ENCODE results near the gene EFHD2. TPM values are rescaled to one million over a fixed set of nuclear protein-coding genes. Genes with fewer than 3 reads are reported as not detected.
A peak's percentile ranks its signal among the peaks of the same experiment; 100 is the strongest.
"Not testable (repeated sequence)": the region's sequence is repeated elsewhere in the genome, so short reads cannot be mapped to it uniquely, and the experiment has no call there.

EFHD2 gene
- polyA plus RNA-seq, 1 experiment = 30.4 TPM

GRCh38 chr1:15453734-15454133, 44.0 kb downstream of the EFHD2 start:
- ChIA-PET CTCF (no interaction called here), POLR2A (interaction anchor here (0.6 kb wide), 1 partner anchor 171 kb away, joined by 4 read pairs; no protein-coding TSS in a partner anchor)
- TF ChIP-seq CTCF (IDR thresholded peaks at IDR 0.05; ENCODE audit: low read depth, low read length) = no peak
- H3K27ac ChIP-seq (ENCODE audit: low read depth, low read length) = no peak overlapping the region
- peaks cover 10% of the 10 kb centered on the region for H3K9me3 ChIP-seq (ENCODE audit: control insufficient read depth, insufficient read depth, low read length)
- H3K27me3 ChIP-seq (ENCODE audit: control insufficient read depth, insufficient read depth, low read length) = peaks cover 9% of the 10 kb centered on the region
- no peak overlapping the region for H3K4me3 ChIP-seq (ENCODE audit: low read depth, low read length)
- DNase-seq (ENCODE audit: low read depth, low spot score) = no peak

GRCh38 chr1:15454256-15454655, 44.6 kb downstream of the EFHD2 start:
- Histone ChIP-seq H3K27ac (ENCODE audit: low read depth, low read length) (peak overlapping the region; percentile 11), H3K4me3 (ENCODE audit: low read depth, low read length) (no peak overlapping the region), H3K27me3 (ENCODE audit: control insufficient read depth, insufficient read depth, low read length) (peaks cover 9% of the 10 kb centered on the region), H3K9me3 (ENCODE audit: control insufficient read depth, insufficient read depth, low read length) (peaks cover 10% of the 10 kb centered on the region)
- TF ChIP-seq CTCF (IDR thresholded peaks at IDR 0.05; ENCODE audit: low read depth, low read length) = no peak
- CTCF ChIA-PET = no interaction called here
- POLR2A ChIA-PET = interaction anchor here (0.6 kb wide), 1 partner anchor 170 kb away, joined by 4 read pairs; no protein-coding TSS in a partner anchor
- peak; percentile 32 for DNase-seq (ENCODE audit: low read depth, low spot score)

GRCh38 chr1:15455522-15455921, 45.8 kb downstream of the EFHD2 start:
- Histone ChIP-seq H3K27ac (ENCODE audit: low read depth, low read length) (no peak overlapping the region), H3K27me3 (ENCODE audit: control insufficient read depth, insufficient read depth, low read length) (peaks cover 9% of the 10 kb centered on the region), H3K9me3 (ENCODE audit: control insufficient read depth, insufficient read depth, low read length) (peaks cover 10% of the 10 kb centered on the region), H3K4me3 (ENCODE audit: low read depth, low read length) (no peak overlapping the region)
- no peak for TF ChIP-seq CTCF (IDR thresholded peaks at IDR 0.05; ENCODE audit: low read depth, low read length)
- ChIA-PET POLR2A (no interaction called here), CTCF (interaction anchor here (0.6 kb wide), 1 partner anchor 28 kb away, joined by 4 read pairs; no protein-coding TSS in a partner anchor)
- DNase-seq (ENCODE audit: low read depth, low spot score) = no peak

- POLR2A ChIA-PET = no interaction called here
- TF ChIP-seq CTCF (IDR thresholded peaks at IDR 0.05; ENCODE audit: low read depth, low read length) = no peak
- CTCF ChIA-PET = no interaction called here
Observed at GRCh38 chr1:15456313-15456954, 46.7 kb downstream of the EFHD2 start, which contains the start of gene CELA2A. Gene CELA2A, plus strand, starts transcription at chr1:15456732. Its CDS starts 22 bp downstream, at chr1:15456754.

GRCh38 chr1:15457585-15457984, 47.9 kb downstream of the EFHD2 start:
- ChIA-PET CTCF (no interaction called here), POLR2A (no interaction called here)
- Histone ChIP-seq H3K27me3 (ENCODE audit: control insufficient read depth, insufficient read depth, low read length) (peaks cover 6% of the 10 kb centered on the region), H3K9me3 (ENCODE audit: control insufficient read depth, insufficient read depth, low read length) (no peaks in the 10 kb centered on the region), H3K27ac (ENCODE audit: low read depth, low read length) (no peak overlapping the region), H3K4me3 (ENCODE audit: low read depth, low read length) (no peak overlapping the region)
- TF ChIP-seq CTCF (IDR thresholded peaks at IDR 0.05; ENCODE audit: low read depth, low read length) = no peak
- DNase-seq (ENCODE audit: low read depth, low spot score) = no peak

More at GRCh38 chr1:15456313-15456954, 46.7 kb downstream of the EFHD2 start, which contains the start of gene CELA2A:
- H3K27ac ChIP-seq (ENCODE audit: low read depth, low read length) = no peak within 1 kb of the TSS
- H3K4me3 ChIP-seq (ENCODE audit: low read depth, low read length) = no peak within 1 kb of the TSS
- DNase-seq (ENCODE audit: low read depth, low spot score) = no peak
- peaks cover 6% of the 10 kb centered on the region for H3K9me3 ChIP-seq (ENCODE audit: control insufficient read depth, insufficient read depth, low read length)
- H3K27me3 ChIP-seq (ENCODE audit: control insufficient read depth, insufficient read depth, low read length) = peaks cover 6% of the 10 kb centered on the region

- DNase-seq (ENCODE audit: low read depth, low spot score); H3K9me3 ChIP-seq (ENCODE audit: control insufficient read depth, insufficient read depth, low read length); POLR2A ChIA-PET; H3K27me3 ChIP-seq (ENCODE audit: control insufficient read depth, insufficient read depth, low read length); H3K4me3 ChIP-seq (ENCODE audit: low read depth, low read length); H3K27ac ChIP-seq (ENCODE audit: low read depth, low read length): not testable (repeated sequence)
- CTCF ChIA-PET = interaction anchor here (0.6 kb wide), 1 partner anchor 49 kb away, joined by 4 read pairs; no protein-coding TSS in a partner anchor
Observed at GRCh38 chr1:15458388-15458787, 48.7 kb downstream of the EFHD2 start.
